Measurements from ENCODE around the gene KCNH6.

DNA sequence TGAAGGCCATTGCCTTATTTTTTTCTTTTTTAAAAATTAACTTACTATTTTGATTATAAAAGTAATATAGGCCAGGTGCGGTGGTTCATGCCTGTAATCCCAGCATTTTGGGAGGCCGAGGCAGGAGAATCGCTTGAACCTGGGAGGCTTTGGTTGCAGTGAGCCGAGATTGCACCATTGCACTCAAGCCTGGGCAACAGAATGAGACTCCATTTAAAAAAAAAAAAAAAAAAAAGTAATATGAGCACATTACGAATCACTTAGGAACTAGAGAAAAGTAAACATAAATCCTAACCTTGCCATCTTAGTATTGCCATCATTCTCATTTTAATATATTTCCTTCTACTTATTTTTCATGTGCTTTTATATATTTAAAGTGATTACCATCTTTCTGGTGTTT, 64.6 kb downstream of the KCNH6 start:
- no peak for TF ChIP-seq POLR2A (IDR thresholded peaks at IDR 0.05)
- no peak for TF ChIP-seq CTCF (IDR thresholded peaks at IDR 0.05)

Data from lower leg skin (tissue), 3 donors.